Parathyroid adenoma (tissue), 2 donors: ENCODE results near the gene TRAFD1.

Source experiments
- H2AFZ ChIP-seq: fragments of 300-600 bp; sonication (generic); one replicate; pipeline ENCODE4 v1.7.0; 2017; ENCODE audit warnings: antibody characterized with exemption, mild to moderate bottlenecking
- H3K27ac ChIP-seq: fragments of 300-600 bp; sonication (generic); one replicate; pipeline ENCODE4 v1.7.0; 2017
- H3K27me3 ChIP-seq: fragments of 300-600 bp; sonication (generic); one replicate; pipeline ENCODE4 v1.7.0; 2017; ENCODE audit warnings: low read length; ENCODE audit not compliant: control insufficient read depth, insufficient read depth
- H3K36me3 ChIP-seq: fragments of 300-600 bp; sonication (generic); one replicate; pipeline ENCODE4 v1.7.0; 2017; ENCODE audit warnings: low read length; ENCODE audit not compliant: control insufficient read depth, insufficient read depth
- H3K4me1 ChIP-seq: fragments of 300-600 bp; sonication (generic); one replicate; pipeline ENCODE4 v1.7.0; 2017; ENCODE audit warnings: control low read depth
- H3K4me2 ChIP-seq: fragments of 300-600 bp; sonication (generic); one replicate; pipeline ENCODE4 v1.7.0; 2017; ENCODE audit warnings: low read length
- H3K4me3 ChIP-seq: fragments of 300-600 bp; sonication (generic); one replicate; pipeline ENCODE4 v1.7.0; 2017; ENCODE audit warnings: low read depth, low read length
- H3K79me2 ChIP-seq: fragments of 300-600 bp; sonication (generic); one replicate; pipeline ENCODE4 v1.7.0; 2017; ENCODE audit warnings: control low read depth
- H3K9ac ChIP-seq: fragments of 300-600 bp; sonication (generic); one replicate; pipeline ENCODE4 v1.7.0; 2017; ENCODE audit warnings: mild to moderate bottlenecking
- H3K9me3 ChIP-seq: fragments of 300-600 bp; sonication (generic); one replicate; pipeline ENCODE4 v1.7.0; 2017; ENCODE audit warnings: low read length; ENCODE audit not compliant: control insufficient read depth
- TF ChIP-seq, protein P1 (sequence below): fragments of 300-600 bp; sonication (generic); IDR thresholded peaks from one replicate; pipeline ENCODE4 v1.7.0; 2017; ENCODE audit warnings: antibody characterized with exemption, mild to moderate bottlenecking
- donor health status: primary hyperparathyroidism.

Gene TRAFD1

GRCh38 chr12:112111931-112112330 lies 13.4 kb upstream of the TRAFD1 start:
- Histone ChIP-seq H3K9ac (no peak overlapping the region), H3K4me3 (no peak overlapping the region), H3K27me3 (no peaks in the 10 kb centered on the region), H3K4me1 (no peaks in the 10 kb centered on the region), H3K4me2 (no peak overlapping the region), H3K9me3 (no peaks in the 10 kb centered on the region), H3K79me2 (peaks cover 9% of the 10 kb centered on the region), H3K36me3 (no peaks in the 10 kb centered on the region), H3K27ac (no peak overlapping the region), H2AFZ (peak overlapping the region; percentile 31)
- TF ChIP-seq, protein P1, sequence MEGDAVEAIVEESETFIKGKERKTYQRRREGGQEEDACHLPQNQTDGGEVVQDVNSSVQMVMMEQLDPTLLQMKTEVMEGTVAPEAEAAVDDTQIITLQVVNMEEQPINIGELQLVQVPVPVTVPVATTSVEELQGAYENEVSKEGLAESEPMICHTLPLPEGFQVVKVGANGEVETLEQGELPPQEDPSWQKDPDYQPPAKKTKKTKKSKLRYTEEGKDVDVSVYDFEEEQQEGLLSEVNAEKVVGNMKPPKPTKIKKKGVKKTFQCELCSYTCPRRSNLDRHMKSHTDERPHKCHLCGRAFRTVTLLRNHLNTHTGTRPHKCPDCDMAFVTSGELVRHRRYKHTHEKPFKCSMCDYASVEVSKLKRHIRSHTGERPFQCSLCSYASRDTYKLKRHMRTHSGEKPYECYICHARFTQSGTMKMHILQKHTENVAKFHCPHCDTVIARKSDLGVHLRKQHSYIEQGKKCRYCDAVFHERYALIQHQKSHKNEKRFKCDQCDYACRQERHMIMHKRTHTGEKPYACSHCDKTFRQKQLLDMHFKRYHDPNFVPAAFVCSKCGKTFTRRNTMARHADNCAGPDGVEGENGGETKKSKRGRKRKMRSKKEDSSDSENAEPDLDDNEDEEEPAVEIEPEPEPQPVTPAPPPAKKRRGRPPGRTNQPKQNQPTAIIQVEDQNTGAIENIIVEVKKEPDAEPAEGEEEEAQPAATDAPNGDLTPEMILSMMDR: no peak

DNA sequence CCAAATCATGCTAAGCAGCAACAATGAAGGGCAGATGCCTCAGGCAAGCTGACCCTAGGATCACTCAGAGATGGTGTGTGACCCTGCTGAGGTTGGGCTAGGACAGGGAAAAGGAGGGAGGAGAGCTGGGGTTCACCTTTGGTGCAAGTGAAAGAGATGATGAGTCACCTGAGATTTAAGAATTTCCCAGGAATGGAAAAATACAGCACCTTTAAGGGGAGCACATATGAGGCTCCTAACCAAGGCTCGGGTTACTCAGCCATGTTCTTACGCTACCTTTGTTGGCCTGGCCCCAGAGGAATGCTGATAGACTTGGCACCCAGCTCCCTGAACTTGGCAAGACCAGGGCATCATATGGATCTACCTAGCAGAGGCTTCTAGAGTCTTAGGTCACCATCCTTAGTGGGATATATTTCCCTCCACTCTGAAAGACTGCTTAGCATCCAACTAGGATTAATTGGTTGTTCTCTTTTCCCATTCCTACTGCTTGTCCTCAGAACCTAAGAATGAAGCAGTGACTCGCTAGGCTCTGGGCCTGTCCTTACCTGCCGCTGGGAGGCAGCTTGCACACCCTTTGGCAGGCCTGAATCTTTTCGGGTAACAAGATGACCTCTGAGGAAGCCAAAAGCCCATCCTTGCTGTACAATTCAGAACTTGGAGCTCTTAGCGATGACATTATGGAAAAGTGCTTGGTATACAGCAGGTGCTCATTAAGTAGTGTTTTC lies 12.8 kb upstream of the TRAFD1 start:
- Histone ChIP-seq H3K36me3 (no peaks in the 10 kb centered on the region), H2AFZ (peak overlapping the region; percentile 31), H3K27me3 (no peaks in the 10 kb centered on the region), H3K27ac (no peak overlapping the region), H3K4me2 (no peak overlapping the region), H3K4me3 (no peak overlapping the region), H3K4me1 (no peaks in the 10 kb centered on the region), H3K79me2 (peaks cover 6% of the 10 kb centered on the region), H3K9me3 (no peaks in the 10 kb centered on the region), H3K9ac (no peak overlapping the region)
- TF ChIP-seq, protein P1: no peak

GRCh38 chr12:112115259-112116045 lies 9.9 kb upstream of the TRAFD1 start:
- no peak overlapping the region for H3K9ac ChIP-seq
- H3K4me3 ChIP-seq: no peak overlapping the region
- no peaks in the 10 kb centered on the region for H3K4me1 ChIP-seq
- H3K79me2 ChIP-seq: no peaks in the 10 kb centered on the region
- H2AFZ ChIP-seq: no peak overlapping the region
- no peak overlapping the region for H3K4me2 ChIP-seq
- H3K27me3 ChIP-seq: no peaks in the 10 kb centered on the region
- no peak overlapping the region for H3K27ac ChIP-seq
- H3K9me3 ChIP-seq: no peaks in the 10 kb centered on the region
- no peaks in the 10 kb centered on the region for H3K36me3 ChIP-seq
- TF ChIP-seq, protein P1: no peak

DNA sequence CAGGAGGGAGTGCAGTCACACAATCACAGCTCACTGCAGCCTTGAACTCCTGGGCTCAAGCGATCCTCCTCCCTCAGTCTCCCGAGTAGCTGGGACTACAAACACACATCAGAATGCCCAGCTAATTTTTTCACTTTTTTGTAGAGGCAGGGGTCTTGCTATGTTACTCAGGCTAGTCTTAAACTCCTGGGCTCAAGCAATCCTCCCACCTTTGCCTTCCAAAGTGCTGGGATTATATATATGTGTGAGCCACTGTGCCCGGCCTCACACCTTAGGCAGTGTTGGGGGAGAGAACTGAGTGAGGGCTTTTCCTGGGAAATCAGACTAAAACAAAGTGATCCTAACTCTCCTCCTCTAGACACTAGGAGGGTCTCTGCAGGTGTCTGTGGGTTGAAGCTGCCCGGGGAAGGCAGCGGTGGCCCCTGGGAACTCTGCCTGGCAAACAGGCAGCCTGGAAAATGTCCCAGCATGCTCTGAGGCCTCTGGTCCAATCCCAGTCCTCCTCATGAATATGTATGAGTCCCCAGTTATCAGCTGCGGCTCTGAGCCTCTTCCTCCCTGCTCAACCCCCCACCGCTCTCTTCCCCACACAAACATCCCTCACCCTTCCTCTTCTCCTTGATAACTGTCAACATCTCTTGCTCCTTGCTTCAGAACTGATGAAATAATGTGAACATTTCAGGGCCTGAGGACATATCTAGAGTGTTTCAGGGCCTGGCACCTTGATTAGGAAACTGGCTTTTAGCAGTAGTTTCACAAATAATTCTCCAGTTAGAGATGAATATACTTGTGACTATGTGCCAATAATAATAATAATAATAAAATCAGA lies 8.9 kb upstream of the TRAFD1 start:
- Histone ChIP-seq H3K4me3 (peak overlapping the region; percentile 22), H3K27me3 (no peaks in the 10 kb centered on the region), H3K9me3 (no peaks in the 10 kb centered on the region), H3K9ac (no peak overlapping the region), H2AFZ (peak overlapping the region; percentile 74), H3K4me2 (peak overlapping the region; percentile 19), H3K36me3 (no peaks in the 10 kb centered on the region), H3K27ac (no peak overlapping the region), H3K79me2 (no peaks in the 10 kb centered on the region), H3K4me1 (no peaks in the 10 kb centered on the region)
- TF ChIP-seq, protein P1: no peak
